Measurements from ENCODE around the gene REXO5. TPM values are rescaled to one million over a fixed set of nuclear protein-coding genes. Genes with fewer than 3 reads are reported as not detected.

The REXO5 gene
- total and polyA plus RNA-seq, 2 donors = 3.0 to 16.1 TPM

DNA sequence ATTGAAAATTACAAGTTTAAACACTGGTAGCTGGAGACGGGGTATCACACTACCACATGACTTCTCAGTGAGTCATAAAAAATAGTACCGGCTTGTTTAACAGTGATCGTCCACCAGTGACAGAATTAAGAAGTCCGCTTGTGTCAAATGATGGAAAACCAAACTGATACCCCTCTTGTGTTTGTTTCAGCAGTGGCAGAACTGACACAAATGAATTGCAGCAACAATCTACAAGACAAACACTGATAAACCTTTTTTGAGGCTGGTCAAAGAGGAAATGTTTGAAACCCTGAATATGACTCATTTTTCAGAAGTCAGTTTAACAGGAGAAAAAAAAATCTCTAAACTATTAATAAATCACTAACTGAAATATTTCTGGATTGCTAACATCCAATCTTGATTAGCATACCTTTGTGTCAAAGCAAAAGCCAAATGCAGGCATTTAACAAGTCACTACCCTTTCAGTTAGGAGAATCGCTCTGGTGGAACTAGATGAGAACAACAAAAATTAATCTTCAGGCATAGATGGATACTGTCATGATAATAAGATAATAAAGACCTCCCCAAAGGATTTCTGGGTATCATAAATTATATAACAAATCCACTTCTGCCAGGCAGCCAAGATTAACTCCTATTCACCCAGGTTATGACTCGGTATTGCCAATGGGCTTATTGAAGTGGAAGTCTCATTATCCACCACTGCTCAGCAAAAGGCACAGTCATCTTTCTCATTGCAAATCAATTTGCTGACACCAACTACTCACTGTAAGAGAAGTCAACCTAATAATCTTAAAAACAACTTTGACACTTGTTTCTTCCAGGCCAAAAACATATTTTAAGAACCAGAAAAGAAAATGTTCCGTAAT is 73.1 kb downstream of the REXO5 start:
- WGBS = 31% methylated on average over 7 of the region's 7 CpGs
- H3K27ac ChIP-seq (ENCODE audit: low read depth) = no peak overlapping the region

DNA sequence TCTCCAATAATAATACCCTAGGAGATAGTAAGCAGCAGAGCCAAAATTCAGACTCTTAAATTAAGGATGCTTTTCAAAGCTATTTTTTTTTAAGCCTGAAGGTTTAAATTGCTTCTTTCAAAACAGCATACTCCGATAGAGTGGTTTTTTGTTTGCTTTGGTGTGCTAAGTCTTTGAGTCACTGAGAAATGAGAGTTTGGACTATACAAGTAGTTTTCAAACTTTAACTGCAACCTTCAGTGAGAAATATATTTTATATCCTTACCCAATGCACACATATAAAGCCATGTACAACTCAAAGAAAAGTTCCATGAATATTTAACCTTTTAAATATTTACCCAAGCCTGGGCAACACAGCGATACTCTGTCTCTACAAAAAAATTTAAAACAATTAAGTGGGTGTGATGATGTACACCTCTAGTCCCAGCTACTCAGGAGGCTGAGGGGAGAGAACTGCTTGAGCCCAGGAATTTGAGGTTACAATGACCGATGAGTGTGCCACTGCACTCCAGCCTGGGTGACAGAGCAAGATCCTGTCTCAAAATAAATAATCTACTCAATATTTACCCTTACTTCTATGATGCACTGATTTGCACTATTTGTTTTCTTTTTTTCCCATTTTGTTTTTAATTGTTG is 74.7 kb downstream of the REXO5 start:
- DNase-seq (ENCODE audit: extremely low spot score) = no peak
- WGBS = 63% methylated on average over 3 of the region's 3 CpGs
- H3K27ac ChIP-seq (ENCODE audit: low read depth) = no peak overlapping the region
- no peaks in the 10 kb centered on the region for H3K36me3 ChIP-seq (ENCODE audit: insufficient read depth)
- H3K4me1 ChIP-seq (ENCODE audit: insufficient read depth) = peaks cover 4% of the 10 kb centered on the region
- no peak overlapping the region for H3K4me3 ChIP-seq (ENCODE audit: low read depth, low read length)

More for the DNA sequence above, 73.1 kb downstream of the REXO5 start:
- no peaks in the 10 kb centered on the region for H3K36me3 ChIP-seq (ENCODE audit: insufficient read depth)
- no peak for DNase-seq (ENCODE audit: extremely low spot score)
- H3K4me3 ChIP-seq (ENCODE audit: low read depth, low read length) = no peak overlapping the region
- H3K4me1 ChIP-seq (ENCODE audit: insufficient read depth) = peaks cover 8% of the 10 kb centered on the region

DNA sequence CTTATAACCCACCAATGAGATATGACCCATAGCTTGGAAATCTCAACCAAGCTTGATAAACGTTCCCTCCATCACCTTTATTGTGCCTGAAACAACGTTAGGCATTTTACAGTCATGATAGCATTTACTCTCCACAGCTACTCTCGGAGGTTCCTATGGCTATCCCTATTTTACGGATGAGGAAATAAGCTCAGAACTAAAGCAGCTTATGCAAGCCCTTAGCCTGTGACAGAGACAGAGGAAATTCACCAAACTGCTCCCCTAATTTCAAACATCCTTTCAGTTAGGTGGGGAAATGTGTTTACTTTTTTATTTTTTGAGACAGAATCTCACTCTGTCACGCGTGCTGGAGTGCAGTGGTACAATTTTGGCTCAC is 75.2 kb downstream of the REXO5 start:
- Histone ChIP-seq H3K4me3 (ENCODE audit: low read depth, low read length) (no peak overlapping the region), H3K4me1 (ENCODE audit: insufficient read depth) (peaks cover 4% of the 10 kb centered on the region), H3K27ac (ENCODE audit: low read depth) (no peak overlapping the region), H3K36me3 (ENCODE audit: insufficient read depth) (no peaks in the 10 kb centered on the region)
- DNase-seq (ENCODE audit: extremely low spot score) = no peak
- WGBS = 79% methylated on average over 6 of the region's 6 CpGs

DNA sequence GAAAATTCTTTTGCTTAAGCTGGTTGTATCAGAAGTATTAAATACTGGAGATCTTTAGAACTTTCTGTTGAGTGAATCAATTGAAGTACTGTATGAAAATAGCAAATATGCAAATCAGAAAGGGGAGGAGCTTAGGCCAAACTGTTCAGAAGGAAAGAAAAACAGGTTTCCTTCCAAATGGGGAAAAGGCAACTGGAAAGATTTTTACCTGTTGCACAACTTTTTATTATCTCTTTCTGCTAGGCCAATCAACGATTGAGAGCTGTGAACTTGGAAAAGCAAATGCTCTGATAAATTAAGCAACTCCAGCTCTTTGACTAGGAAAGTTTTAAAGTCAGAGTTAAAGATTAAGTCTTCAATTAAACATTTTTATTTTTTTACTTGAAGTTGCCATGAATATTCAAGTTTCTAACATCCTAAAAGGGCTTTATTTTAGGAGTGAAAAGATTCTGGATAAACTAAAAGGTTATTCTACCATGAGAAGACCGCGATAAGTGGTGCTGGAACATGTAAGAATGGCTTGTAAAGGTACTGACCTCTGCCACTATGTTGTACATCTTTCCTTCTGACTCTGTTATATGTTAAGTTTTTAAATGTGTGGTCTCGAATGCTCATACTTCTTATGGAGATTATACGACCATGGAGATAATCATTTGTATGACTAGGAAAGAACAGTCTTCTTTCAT is 77.4 kb downstream of the REXO5 start:
- H3K27ac ChIP-seq (ENCODE audit: low read depth) = peak overlapping the region; percentile 59
- H3K36me3 ChIP-seq (ENCODE audit: insufficient read depth) = no peaks in the 10 kb centered on the region
- 62% methylated on average over 5 of the region's 5 CpGs for WGBS
- H3K4me3 ChIP-seq (ENCODE audit: low read depth, low read length) = no peak overlapping the region
- H3K4me1 ChIP-seq (ENCODE audit: insufficient read depth) = peaks cover 3% of the 10 kb centered on the region
- no peak for DNase-seq (ENCODE audit: extremely low spot score)

DNA sequence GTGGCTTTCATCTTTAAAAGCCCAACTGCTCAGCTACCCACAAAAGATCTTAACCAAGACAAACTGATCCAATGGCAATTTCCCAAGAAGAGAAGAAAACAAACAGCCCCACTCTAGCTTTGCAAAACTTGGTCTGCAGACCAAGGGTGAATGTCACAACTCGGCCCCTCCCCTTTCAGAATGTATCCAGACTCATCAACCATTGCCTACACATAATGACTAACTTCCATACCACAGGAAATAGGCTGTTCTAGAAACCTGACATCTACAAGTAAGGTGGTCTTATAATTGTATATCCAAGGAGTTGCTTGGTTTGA is 77.9 kb downstream of the REXO5 start:
- 71% methylated on average over 1 of the region's 1 CpG for WGBS
- peak overlapping the region; percentile 59 for H3K27ac ChIP-seq (ENCODE audit: low read depth)
- no peak for DNase-seq (ENCODE audit: extremely low spot score)

DNA sequence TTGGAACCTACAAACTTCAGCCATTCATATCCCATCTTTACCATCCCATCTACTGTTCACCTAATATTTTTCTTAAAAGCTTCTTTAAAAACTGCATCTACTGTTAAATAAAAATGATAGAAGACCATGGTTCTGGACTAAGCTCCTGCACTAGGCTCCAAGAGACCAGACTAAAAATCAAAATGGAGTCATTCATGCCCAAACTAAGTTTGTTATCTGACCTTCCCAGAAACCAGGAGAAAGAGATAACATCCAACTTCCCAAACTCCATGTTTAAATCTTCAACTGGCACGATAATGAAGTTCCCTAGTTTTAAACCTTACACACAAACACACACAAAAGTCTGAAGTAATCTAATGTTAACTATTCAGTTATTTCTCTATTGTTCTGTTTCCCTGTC is 80.0 kb downstream of the REXO5 start:
- no peak for DNase-seq (ENCODE audit: extremely low spot score)
- H3K4me3 ChIP-seq (ENCODE audit: low read depth, low read length) = no peak overlapping the region
- no peak overlapping the region for H3K27ac ChIP-seq (ENCODE audit: low read depth)
- no peaks in the 10 kb centered on the region for H3K36me3 ChIP-seq (ENCODE audit: insufficient read depth)
- no peaks in the 10 kb centered on the region for H3K4me1 ChIP-seq (ENCODE audit: insufficient read depth)
- 76% methylated on average over 1 of the region's 1 CpG for WGBS

More for the DNA sequence above, 77.9 kb downstream of the REXO5 start:
- H3K4me1 ChIP-seq (ENCODE audit: insufficient read depth) = peaks cover 2% of the 10 kb centered on the region
- no peaks in the 10 kb centered on the region for H3K36me3 ChIP-seq (ENCODE audit: insufficient read depth)
- H3K4me3 ChIP-seq (ENCODE audit: low read depth, low read length) = no peak overlapping the region

DNA sequence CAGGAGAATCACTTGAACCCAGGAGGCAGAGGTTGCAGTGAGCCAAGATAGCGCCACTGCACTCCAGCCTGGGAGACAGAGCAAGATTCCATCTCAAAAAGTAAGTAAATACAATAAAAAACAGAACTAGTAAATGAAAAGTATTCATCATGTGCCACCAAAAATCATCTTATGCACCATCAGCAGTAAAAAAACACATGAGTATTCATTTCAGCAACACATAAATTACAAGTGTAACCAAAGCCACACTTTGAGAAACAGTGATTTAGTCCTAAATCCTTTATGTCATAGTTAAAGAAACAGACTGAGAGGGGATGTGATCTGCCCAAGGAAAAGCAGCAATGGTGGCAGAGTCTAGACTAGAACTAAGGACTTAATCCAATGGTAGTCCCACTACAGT is 80.9 kb downstream of the REXO5 start:
- WGBS = 94% methylated on average over 1 of the region's 1 CpG
- H3K36me3 ChIP-seq (ENCODE audit: insufficient read depth) = no peaks in the 10 kb centered on the region
- no peak overlapping the region for H3K4me3 ChIP-seq (ENCODE audit: low read depth, low read length)
- no peak overlapping the region for H3K27ac ChIP-seq (ENCODE audit: low read depth)
- H3K4me1 ChIP-seq (ENCODE audit: insufficient read depth) = no peaks in the 10 kb centered on the region
- DNase-seq (ENCODE audit: extremely low spot score) = no peak

DNA sequence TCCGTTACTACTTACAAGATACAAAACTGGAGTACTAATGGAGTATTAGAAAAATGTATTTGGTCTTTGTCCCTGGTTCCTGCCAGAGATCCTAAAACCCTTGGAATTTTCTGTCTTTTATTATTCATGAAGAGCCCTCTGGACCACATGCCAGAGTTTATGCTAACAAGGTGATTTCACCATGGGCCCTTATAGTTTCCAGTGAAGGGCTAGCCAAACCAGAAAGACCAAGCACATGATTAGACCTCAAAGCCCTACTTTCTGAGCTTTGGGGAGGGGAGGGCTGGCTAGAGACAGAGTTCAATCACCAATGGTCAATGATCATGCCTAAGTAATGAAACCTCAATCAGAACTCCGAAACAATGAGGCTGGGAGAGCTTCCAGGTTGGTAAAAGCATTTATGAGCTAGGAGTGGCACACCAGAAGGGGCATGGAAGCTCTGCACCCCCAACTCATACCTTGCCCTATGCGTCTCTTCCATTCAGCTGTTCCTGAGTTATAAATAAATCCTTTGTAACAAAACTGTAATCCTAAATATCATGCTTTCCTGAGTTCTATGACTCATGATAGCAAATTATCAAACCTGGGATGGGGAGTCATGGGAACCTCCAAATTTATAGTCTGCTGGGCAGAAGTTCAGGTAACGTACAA is 83.4 kb downstream of the REXO5 start:
- Histone ChIP-seq H3K4me1 (ENCODE audit: insufficient read depth) (no peaks in the 10 kb centered on the region), H3K27ac (ENCODE audit: low read depth) (no peak overlapping the region), H3K4me3 (ENCODE audit: low read depth, low read length) (no peak overlapping the region), H3K36me3 (ENCODE audit: insufficient read depth) (no peaks in the 10 kb centered on the region)
- 83% methylated on average over 4 of the region's 4 CpGs for WGBS
- no peak for DNase-seq (ENCODE audit: extremely low spot score)

DNA sequence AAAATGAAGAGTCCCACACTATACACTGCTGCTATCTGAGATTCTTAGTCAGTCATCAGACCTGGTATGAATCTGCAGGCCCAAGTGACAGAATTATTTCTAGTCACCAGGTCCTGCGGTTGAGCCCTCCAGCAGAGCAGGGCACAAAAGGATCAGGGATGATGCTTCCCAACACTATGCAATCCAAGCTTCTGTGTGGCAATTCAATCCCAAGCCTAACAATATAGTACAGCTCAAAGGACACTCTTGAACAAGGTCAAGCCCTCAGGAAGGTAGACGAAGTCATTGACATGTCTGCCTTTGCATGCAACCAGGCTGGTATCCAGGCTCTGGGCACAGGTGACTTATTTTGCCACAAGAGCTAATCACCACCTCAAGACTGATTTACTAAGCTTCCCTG is 88.1 kb downstream of the REXO5 start:
- Histone ChIP-seq H3K36me3 (ENCODE audit: insufficient read depth) (no peaks in the 10 kb centered on the region), H3K27ac (ENCODE audit: low read depth) (no peak overlapping the region), H3K4me1 (ENCODE audit: insufficient read depth) (no peaks in the 10 kb centered on the region), H3K4me3 (ENCODE audit: low read depth, low read length) (no peak overlapping the region)
- DNase-seq (ENCODE audit: extremely low spot score) = no peak
- 90% methylated on average over 2 of the region's 2 CpGs for WGBS

DNA sequence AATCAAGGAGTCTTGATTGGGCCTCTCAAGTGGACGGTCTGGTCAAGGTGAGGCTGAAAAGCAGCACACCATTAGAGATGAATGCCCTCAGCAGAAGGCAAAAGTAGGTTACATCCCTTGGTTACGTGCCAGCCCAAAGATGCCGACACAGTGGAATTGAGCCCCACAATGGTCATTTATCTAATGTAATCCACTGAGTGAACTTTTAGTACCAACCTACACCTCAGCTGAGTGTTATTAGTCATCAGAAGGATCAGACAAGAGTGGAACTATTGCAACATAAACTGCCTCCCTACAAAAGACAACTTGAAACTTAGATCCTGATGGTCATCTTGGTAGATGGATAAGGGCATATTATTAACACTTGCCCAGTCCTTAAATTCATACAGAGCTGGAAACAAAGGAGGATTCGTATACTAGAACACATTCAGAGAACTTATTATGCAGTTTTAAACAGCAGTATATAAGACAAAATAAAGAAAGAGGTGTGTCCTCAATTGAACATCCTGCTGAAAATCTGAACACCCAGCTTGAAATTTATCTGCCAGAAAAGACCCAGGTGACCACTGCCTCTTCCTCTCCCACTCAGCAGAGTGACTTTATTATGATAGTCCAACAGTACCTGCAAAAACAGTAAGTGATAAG is 91.0 kb downstream of the REXO5 start:
- Histone ChIP-seq H3K36me3 (ENCODE audit: insufficient read depth) (no peaks in the 10 kb centered on the region), H3K4me3 (ENCODE audit: low read depth, low read length) (no peak overlapping the region), H3K27ac (ENCODE audit: low read depth) (no peak overlapping the region), H3K4me1 (ENCODE audit: insufficient read depth) (no peaks in the 10 kb centered on the region)
- no peak for DNase-seq (ENCODE audit: extremely low spot score)
- 83% methylated on average over 4 of the region's 4 CpGs for WGBS

DNA sequence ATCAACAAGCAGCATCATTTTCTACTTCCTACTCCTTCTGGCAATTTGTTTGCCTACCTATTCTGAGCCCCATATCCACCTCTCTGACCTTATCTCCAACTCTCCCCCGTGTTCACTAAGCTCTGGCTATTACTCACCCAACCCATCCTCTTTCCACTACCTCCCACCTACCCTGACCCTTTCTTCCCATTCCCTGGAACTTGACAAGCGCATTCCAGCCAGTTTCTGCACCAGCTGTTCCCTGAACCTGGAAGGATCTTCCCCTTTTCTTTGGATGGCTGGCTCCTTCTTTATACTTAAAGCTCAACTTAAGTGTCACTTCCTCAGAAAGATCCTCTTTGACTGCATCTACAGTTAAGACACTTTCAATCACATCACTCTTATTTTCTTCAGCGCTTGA is 91.6 kb downstream of the REXO5 start:
- Histone ChIP-seq H3K4me1 (ENCODE audit: insufficient read depth) (no peaks in the 10 kb centered on the region), H3K4me3 (ENCODE audit: low read depth, low read length) (no peak overlapping the region), H3K36me3 (ENCODE audit: insufficient read depth) (no peaks in the 10 kb centered on the region), H3K27ac (ENCODE audit: low read depth) (no peak overlapping the region)
- no peak for DNase-seq (ENCODE audit: extremely low spot score)
- WGBS = 68% methylated on average over 3 of the region's 3 CpGs

DNA sequence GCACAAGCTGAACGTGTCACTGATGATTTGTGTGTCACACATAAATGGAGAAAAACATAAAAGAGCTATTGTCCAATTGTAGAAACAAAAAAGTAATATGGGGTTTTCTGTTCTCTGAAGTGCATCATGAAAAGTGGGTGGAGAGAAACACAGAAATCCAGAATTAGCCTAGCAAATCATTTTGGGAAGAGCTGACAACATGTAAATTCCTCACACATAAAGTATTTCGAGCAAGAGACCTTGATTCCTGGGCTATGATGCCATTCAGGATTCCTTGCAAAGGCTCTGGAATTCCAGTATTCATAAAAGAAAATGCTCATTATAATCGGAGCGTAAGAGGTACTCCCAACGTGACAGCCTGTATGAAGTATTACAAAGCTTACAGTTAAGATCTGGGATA is 92.7 kb downstream of the REXO5 start:
- Histone ChIP-seq H3K36me3 (ENCODE audit: insufficient read depth) (no peaks in the 10 kb centered on the region), H3K4me1 (ENCODE audit: insufficient read depth) (peaks cover 4% of the 10 kb centered on the region), H3K27ac (ENCODE audit: low read depth) (no peak overlapping the region), H3K4me3 (ENCODE audit: low read depth, low read length) (peak overlapping the region; percentile 78)
- no peak for DNase-seq (ENCODE audit: extremely low spot score)
- WGBS = 8% methylated on average over 5 of the region's 5 CpGs

Measured in urinary bladder (tissue), 4 donors.